ENCODE data around the gene IQSEC1. TPM values are rescaled to one million over a fixed set of nuclear protein-coding genes. Genes with fewer than 3 reads are reported as not detected.

IQSEC1 gene
- total and polyA plus RNA-seq, 2 of the 8 experiments (the other 6 are each of a cell fraction or from before 2014, with no cell fraction given) = 6.8 to 28.8 TPM

DNA sequence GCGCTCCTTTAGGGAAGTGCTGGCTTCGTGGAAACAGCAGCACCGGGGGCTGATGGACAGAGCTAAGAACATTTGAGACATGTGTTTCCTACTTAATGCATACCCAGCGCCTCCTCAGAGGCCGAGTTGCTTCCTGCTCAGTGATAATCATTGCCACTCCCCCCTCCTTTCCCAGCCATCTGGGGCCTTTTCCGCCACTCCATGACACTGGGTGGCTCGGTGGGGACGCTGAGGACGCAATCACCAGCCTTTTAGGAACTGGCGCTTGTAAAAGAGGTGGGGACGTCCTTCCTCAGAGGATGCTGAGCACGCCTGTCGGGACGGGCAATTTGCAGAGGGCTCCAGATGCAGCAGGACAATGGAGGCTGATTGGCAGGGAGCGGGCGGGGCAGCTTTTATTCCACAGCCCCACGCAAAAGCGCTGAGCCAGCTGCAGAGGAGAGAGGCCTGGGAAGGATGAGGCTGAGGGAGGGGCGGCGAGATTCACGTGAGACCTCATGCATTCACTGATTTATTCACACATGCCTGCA, 22.2 kb upstream of the IQSEC1 start (continued):
- TF ChIP-seq, protein P1, sequence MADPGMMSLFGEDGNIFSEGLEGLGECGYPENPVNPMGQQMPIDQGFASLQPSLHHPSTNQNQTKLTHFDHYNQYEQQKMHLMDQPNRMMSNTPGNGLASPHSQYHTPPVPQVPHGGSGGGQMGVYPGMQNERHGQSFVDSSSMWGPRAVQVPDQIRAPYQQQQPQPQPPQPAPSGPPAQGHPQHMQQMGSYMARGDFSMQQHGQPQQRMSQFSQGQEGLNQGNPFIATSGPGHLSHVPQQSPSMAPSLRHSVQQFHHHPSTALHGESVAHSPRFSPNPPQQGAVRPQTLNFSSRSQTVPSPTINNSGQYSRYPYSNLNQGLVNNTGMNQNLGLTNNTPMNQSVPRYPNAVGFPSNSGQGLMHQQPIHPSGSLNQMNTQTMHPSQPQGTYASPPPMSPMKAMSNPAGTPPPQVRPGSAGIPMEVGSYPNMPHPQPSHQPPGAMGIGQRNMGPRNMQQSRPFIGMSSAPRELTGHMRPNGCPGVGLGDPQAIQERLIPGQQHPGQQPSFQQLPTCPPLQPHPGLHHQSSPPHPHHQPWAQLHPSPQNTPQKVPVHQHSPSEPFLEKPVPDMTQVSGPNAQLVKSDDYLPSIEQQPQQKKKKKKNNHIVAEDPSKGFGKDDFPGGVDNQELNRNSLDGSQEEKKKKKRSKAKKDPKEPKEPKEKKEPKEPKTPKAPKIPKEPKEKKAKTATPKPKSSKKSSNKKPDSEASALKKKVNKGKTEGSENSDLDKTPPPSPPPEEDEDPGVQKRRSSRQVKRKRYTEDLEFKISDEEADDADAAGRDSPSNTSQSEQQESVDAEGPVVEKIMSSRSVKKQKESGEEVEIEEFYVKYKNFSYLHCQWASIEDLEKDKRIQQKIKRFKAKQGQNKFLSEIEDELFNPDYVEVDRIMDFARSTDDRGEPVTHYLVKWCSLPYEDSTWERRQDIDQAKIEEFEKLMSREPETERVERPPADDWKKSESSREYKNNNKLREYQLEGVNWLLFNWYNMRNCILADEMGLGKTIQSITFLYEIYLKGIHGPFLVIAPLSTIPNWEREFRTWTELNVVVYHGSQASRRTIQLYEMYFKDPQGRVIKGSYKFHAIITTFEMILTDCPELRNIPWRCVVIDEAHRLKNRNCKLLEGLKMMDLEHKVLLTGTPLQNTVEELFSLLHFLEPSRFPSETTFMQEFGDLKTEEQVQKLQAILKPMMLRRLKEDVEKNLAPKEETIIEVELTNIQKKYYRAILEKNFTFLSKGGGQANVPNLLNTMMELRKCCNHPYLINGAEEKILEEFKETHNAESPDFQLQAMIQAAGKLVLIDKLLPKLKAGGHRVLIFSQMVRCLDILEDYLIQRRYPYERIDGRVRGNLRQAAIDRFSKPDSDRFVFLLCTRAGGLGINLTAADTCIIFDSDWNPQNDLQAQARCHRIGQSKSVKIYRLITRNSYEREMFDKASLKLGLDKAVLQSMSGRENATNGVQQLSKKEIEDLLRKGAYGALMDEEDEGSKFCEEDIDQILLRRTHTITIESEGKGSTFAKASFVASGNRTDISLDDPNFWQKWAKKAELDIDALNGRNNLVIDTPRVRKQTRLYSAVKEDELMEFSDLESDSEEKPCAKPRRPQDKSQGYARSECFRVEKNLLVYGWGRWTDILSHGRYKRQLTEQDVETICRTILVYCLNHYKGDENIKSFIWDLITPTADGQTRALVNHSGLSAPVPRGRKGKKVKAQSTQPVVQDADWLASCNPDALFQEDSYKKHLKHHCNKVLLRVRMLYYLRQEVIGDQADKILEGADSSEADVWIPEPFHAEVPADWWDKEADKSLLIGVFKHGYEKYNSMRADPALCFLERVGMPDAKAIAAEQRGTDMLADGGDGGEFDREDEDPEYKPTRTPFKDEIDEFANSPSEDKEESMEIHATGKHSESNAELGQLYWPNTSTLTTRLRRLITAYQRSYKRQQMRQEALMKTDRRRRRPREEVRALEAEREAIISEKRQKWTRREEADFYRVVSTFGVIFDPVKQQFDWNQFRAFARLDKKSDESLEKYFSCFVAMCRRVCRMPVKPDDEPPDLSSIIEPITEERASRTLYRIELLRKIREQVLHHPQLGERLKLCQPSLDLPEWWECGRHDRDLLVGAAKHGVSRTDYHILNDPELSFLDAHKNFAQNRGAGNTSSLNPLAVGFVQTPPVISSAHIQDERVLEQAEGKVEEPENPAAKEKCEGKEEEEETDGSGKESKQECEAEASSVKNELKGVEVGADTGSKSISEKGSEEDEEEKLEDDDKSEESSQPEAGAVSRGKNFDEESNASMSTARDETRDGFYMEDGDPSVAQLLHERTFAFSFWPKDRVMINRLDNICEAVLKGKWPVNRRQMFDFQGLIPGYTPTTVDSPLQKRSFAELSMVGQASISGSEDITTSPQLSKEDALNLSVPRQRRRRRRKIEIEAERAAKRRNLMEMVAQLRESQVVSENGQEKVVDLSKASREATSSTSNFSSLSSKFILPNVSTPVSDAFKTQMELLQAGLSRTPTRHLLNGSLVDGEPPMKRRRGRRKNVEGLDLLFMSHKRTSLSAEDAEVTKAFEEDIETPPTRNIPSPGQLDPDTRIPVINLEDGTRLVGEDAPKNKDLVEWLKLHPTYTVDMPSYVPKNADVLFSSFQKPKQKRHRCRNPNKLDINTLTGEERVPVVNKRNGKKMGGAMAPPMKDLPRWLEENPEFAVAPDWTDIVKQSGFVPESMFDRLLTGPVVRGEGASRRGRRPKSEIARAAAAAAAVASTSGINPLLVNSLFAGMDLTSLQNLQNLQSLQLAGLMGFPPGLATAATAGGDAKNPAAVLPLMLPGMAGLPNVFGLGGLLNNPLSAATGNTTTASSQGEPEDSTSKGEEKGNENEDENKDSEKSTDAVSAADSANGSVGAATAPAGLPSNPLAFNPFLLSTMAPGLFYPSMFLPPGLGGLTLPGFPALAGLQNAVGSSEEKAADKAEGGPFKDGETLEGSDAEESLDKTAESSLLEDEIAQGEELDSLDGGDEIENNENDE (IDR thresholded peaks at IDR 0.05; ENCODE audit: insufficient replicate concordance, low read length) = no peak
- TF ChIP-seq RFX5 (IDR thresholded peaks at IDR 0.05; ENCODE audit: borderline replicate concordance, low read depth, low read length) (no peak), POLR2AphosphoS5 (IDR thresholded peaks at IDR 0.05; ENCODE audit: low read depth, low read length) (no peak), EP300 (IDR thresholded peaks at IDR 0.05; ENCODE audit: borderline replicate concordance in 1 of 2, low read depth in 2 of 2, low read length in 2 of 2) (no peak)
